NCI-H1092 (cell line): ENCODE results near the gene IL5.

Source experiments
- DNase-seq: peaks from one replicate; lab custom pipeline; 2025; lab: John Stamatoyannopoulos, UW

Gene IL5

DNA sequence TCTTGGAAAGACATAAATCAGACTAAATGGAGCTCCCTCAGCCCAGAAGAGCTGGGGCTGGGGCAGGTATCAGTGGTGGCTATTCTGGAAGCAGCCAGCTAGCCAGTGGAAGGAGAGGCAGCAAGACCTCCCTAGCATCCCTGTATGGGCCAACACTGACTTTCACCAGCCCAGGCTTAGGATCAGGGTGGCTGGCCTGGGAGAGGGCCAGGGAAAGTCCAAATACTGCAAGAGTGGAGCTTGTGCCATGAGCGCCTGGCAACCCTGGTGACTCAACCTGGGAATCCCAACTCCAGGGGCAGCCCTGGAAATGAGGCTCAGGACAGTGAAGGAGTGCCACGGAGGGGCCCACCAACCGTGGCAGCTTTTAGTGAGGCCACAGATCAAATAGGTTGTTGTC is 45.2 kb downstream of the IL5 start:
- no peak for DNase-seq

DNA sequence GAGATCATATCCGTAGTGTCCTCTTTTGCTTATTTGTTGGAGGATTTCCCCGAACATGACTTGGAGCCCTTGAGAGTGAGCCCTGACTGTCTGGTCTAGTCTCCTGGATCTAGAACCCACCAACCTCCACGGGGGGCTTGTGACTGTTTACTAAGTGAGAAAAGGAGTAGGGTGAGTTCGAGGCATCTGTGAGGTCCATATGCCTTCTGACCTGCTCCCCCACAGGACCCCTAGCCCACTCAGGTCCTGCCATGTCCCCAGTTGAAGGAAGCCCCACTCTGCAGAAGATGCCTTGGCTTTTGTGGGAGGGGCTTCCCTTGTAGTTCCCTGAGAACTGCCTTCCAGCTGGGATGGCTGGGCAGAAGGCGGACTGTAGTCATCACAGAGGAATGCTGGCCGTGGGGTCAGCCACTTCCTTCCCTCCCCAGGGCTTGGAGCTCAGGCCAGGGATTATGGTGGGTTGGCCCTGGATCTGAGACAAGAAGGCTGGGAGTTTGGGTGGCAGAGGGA is 45.8 kb downstream of the IL5 start:
- DNase-seq = no peak

DNA sequence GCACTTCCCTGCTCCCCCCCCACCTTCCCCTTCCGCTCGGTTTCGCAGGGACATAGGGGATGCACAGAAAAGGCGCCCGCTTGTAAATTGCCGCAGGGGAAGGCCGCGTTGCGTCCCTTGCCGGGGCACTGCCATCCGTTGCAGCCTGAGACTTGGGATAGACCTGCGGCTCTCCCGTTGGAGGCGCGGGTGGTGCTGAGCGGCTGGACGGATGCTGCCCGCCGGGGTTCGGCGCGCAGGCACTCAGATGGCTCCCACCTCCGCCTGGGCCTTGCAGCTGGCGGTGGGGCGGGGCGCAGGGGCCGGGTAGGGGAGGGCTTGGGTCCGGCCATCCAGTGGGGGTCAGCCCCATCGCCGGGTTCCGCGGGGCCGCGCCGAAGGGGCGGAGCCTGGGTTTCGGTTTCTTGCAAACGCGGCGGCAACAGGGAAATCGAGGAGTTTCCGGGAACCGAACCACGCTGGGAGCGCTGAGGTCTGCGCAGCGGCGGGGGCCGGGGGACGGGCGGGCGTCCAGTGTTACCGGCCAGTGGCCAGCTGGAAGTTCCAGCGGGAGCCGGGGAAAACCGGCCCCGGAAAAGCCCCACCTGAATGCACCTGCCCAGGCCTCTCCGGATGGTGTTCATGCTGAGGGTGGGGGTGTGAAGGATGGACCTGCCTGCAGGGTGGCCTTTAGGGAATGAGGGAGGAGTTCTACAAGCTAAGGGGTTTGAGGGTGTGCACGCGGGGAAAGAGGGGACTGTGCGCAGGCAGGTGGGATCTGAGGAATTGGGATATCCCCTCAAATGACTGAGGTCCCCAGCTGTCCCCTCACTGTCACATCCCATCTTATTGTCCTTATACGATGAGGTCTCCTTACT is 46.5 kb downstream of the IL5 start:
- DNase-seq = peak; percentile 39

DNA sequence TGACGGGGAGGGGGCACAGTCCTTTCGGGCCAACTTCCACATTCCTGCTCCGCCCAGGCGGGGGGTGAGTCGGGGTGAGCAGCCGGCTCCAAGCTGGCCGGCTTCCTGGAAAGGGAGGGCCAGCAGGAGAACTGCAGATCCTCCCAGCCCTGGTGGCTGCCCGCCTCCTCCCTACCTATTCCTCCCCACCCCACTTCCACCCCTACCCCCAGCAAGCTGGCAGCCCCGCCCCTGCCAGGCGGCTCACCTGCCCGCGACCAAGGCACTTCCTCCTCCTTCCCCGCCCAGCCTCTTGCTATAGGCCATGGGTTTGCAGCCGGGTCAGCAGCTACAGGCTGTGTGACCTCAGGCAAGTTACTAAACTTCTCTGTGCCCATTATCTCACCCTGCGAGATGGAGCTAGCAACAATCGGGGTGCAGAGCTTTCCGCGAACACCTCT is 47.1 kb downstream of the IL5 start:
- peak; percentile 22 for DNase-seq

DNA sequence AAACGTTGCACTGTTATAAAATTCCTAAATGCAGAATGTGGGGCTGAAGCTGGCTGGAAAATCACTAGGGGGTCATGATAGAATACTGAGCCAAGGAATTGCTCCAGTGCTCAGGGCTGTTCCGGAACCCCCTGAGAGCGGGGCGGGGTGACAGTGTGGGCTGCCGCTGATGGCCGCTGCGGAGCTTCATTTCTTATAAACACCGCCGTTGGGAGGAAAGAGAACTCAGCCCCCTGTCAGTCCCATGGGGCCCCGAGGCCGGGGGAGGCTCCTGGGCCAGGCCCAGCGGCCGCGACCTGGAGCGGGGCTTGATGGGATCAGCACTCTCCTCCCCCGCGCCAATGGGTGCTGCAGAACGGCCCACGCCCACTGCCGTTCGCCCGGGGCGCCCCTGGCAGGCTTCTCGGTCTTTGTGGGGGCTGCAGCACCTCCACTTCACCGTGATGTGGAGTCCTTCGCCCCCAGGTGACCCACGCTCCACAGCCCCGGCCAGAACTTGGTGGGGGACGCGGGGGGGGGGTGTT is 47.6 kb downstream of the IL5 start:
- no peak for DNase-seq

DNA sequence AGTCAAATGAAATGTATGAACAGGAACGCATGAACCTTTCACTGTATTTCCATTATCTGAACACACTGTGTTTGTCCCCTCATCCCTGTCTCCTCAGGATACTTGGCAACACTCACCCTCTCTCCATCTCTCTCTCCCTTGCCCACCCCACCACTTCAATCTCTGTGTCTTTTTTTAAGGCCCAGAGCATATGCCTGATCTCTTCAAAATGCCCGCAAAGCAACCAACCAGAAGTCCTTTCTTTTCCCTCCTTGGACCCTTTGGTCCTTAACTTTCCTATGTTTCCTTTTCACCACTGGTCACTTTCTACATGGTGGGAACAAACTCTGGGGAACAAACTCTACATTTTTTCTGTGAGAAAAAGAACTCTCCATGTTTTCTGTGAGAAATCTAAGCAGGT is 49.5 kb downstream of the IL5 start:
- no peak for DNase-seq

DNA sequence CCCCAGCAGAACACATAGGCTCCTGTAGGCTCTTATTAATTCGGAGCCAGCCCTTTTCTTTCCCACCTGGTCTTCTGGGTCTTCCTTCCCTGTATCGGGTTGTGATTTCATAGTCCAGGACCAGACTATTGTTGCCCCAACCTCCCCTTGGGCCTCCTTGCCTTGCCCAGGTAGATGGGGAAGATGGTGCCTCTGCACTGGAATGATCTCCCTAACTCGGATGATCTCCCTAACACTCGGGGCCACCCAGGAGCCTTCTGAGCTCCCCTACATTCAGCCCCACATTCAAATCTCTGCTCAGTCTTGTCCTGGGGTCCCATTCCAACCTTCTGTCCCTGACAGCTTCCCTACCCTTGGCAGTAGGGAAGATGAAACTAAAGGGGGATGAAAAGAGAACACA is 50.1 kb downstream of the IL5 start:
- DNase-seq = no peak

DNA sequence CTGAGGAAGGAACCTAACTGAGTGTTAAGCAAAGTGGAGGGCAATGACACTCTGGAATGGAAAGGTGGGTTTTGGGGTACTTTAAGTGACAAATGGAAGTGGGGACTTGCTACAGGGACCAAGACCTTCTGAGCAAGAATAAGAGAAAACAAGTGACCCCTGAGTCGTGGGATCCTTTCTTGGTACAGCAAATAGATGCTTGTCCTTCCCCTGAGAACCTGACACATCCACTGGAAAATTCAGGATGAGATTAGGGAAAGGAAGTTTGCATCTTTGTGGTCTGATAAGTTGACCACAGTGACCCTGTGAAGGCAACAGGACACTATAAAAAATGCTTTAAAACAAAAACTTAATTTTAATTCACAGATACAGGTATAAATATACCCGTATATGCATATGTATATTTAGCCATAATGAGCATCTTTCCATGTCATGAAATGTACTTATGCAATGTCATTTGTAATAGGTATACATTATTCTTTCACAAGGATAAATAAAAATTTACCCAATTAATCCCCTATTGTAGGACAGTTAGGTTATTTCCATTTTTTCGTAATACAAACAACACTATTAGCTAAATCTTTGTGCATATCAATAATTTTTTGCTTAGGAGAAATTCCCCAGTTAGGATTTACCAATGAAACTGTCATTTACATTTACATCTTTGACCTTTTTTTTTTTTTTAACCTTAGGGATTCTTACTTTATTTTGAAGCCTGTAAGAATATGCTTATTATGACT is 50.8 kb downstream of the IL5 start:
- DNase-seq = no peak
